Effector memory CD4-positive, alpha-beta T cell (primary cell): ENCODE measurements around the gene PRKCB.
A peak's percentile ranks its signal among the peaks of the same experiment; 100 is the strongest.

Experiments
- DNase-seq, 3 donors: peaks; one replicate each; pipeline ENCODE4 v3.0.0-alpha.2; 2020
- H3K27ac ChIP-seq: 2 replicates; pipeline ENCODE4 v1.7.0; 2013; ENCODE audit warnings: mild to moderate bottlenecking, low read length, moderate library complexity; ENCODE audit not compliant: insufficient read depth, poor library complexity, severe bottlenecking
- H3K27me3 ChIP-seq: replicated peaks from 2 replicates; pipeline ENCODE4 v1.7.0; 2013; ENCODE audit warnings: mild to moderate bottlenecking, low read length; ENCODE audit not compliant: insufficient read depth, control insufficient read depth, poor library complexity, severe bottlenecking
- H3K36me3 ChIP-seq: 2 replicates; pipeline ENCODE4 v1.7.0; 2013; ENCODE audit warnings: mild to moderate bottlenecking, low read length, moderate library complexity; ENCODE audit not compliant: control insufficient read depth, insufficient read depth
- H3K4me1 ChIP-seq: 2 replicates; pipeline ENCODE4 v1.7.0; 2013; ENCODE audit warnings: low read length, mild to moderate bottlenecking; ENCODE audit not compliant: control insufficient read depth, insufficient read depth, poor library complexity, severe bottlenecking
- H3K4me3 ChIP-seq: 2 replicates; pipeline ENCODE4 v1.7.0; 2013; ENCODE audit warnings: low read length, low read depth, mild to moderate bottlenecking; ENCODE audit not compliant: insufficient read depth, poor library complexity, severe bottlenecking
- H3K9me3 ChIP-seq: 2 replicates; pipeline ENCODE4 v1.7.0; 2013; ENCODE audit warnings: mild to moderate bottlenecking, low read length, moderate library complexity; ENCODE audit not compliant: control insufficient read depth

Gene PRKCB

GRCh38 chr16:24255456-24256371 is 419.9 kb downstream of the PRKCB start, which contains the start of gene CACNG3:
TSS of gene CACNG3 (plus strand) at chr16:24256335. CDS start at chr16:24256755, 420 bp downstream.
- no peak within 1 kb of the TSS for H3K4me3 ChIP-seq
- DNase-seq: peak; percentile 3 to 16 (median 6)
- no peaks in the 10 kb centered on the region for H3K9me3 ChIP-seq
- H3K36me3 ChIP-seq: no peaks in the 10 kb centered on the region
- no peaks in the 10 kb centered on the region for H3K4me1 ChIP-seq
- no peak within 1 kb of the TSS for H3K27ac ChIP-seq
- H3K27me3 ChIP-seq: peaks cover 16% of the 10 kb centered on the region

DNA sequence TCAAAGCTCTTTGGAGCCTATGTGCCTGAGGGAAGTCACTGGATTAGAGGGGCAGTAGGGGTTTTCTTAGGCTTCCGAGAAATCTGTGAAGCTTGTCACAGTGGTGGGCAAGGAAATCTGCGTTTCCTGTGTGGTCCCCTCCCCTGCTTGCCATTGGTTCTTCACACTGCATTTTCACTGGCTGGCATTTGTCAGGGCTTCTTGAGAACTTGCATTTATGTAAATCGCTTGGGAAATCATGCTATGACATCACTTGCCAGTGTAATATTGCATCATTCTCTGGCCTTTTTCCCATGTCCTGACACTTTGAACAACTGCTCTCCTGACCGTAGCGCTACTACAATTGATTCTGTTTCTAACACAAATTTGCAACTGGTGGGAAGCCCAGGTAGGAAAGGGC is 422.2 kb downstream of the PRKCB start:
- no peak for DNase-seq
- H3K27me3 ChIP-seq: peaks cover 16% of the 10 kb centered on the region
- no peaks in the 10 kb centered on the region for H3K4me1 ChIP-seq
- H3K27ac ChIP-seq: no peak overlapping the region
- no peaks in the 10 kb centered on the region for H3K9me3 ChIP-seq
- no peak overlapping the region for H3K4me3 ChIP-seq
- H3K36me3 ChIP-seq: no peaks in the 10 kb centered on the region

DNA sequence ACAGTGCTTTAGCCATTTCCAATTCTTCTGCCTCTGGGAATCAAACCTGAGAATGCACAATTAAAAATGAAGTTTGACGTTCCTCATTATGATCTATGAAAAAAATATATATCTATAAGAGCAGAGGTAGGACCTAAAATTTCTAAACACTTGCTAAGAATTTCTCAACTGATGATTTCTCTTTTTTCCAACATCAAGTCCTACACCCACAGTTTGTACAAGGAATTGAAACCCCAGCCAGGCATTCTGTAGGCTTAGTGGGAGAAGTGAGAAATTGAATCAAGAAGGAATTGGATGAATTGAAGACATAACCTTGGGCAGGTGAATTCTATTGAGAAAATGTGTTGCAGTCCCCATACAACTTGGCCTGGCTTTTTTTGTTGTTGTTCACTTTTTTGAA is 423.0 kb downstream of the PRKCB start:
- Histone ChIP-seq H3K4me1 (no peaks in the 10 kb centered on the region), H3K27ac (no peak overlapping the region), H3K9me3 (no peaks in the 10 kb centered on the region), H3K36me3 (no peaks in the 10 kb centered on the region), H3K4me3 (no peak overlapping the region), H3K27me3 (peaks cover 16% of the 10 kb centered on the region)
- DNase-seq: no peak

- H3K9me3 ChIP-seq: no peaks in the 10 kb centered on the region
- no peak overlapping the region for H3K4me3 ChIP-seq
- DNase-seq: no peak
- H3K4me1 ChIP-seq: no peaks in the 10 kb centered on the region
- H3K27me3 ChIP-seq: no peaks in the 10 kb centered on the region
- no peaks in the 10 kb centered on the region for H3K36me3 ChIP-seq
- no peak overlapping the region for H3K27ac ChIP-seq
These were observed 427.0 kb downstream of the PRKCB start for GRCh38 chr16:24262816-24263215.
